Measurements from ENCODE around the gene NLN.

Gene NLN

DNA sequence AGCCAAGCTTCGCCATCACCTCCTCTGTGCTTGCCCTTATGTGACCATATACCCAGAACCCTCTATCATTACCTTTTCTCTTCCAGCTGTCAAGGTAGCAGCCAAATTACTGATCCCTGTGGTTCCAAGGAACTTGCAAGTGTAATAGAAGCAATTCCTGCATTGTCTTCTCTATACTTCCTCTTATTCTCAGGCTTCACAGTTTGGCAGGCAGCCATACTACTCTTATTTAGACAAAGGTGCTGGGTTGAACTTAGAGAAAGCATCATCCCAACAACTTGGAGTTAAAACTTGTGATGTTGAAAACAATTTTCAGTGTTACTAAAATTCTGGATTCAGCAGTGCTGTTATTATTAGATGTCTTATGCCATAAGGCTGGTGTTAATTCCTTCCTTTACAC, 93.2 kb downstream of the NLN start:
- H3K4me3 ChIP-seq (ENCODE audit: low read length, poor library complexity, severe bottlenecking), result no peak overlapping the region

DNA sequence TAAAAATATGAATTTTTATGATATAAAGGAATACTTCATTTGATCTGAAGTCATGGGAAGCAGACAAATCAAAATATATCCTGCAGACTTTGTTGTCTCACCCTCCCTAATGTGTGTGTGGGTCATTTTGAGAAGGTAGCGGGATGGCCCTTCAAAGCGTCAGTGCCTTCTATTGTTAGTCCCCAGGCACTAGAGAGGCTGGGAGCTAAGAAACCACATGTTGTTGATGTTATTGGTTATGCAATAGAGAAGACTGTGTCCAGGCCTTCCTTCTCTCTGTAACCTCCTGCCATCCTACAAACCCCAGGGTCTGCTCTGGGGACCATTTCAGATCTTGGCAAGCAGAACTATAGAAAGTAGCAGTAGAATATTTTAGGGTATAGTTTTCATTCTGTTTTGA, 94.7 kb downstream of the NLN start:
- no peaks in the 10 kb centered on the region for H3K27me3 ChIP-seq (ENCODE audit: insufficient read depth, low read length, poor library complexity, severe bottlenecking)
- TF ChIP-seq, protein P1, sequence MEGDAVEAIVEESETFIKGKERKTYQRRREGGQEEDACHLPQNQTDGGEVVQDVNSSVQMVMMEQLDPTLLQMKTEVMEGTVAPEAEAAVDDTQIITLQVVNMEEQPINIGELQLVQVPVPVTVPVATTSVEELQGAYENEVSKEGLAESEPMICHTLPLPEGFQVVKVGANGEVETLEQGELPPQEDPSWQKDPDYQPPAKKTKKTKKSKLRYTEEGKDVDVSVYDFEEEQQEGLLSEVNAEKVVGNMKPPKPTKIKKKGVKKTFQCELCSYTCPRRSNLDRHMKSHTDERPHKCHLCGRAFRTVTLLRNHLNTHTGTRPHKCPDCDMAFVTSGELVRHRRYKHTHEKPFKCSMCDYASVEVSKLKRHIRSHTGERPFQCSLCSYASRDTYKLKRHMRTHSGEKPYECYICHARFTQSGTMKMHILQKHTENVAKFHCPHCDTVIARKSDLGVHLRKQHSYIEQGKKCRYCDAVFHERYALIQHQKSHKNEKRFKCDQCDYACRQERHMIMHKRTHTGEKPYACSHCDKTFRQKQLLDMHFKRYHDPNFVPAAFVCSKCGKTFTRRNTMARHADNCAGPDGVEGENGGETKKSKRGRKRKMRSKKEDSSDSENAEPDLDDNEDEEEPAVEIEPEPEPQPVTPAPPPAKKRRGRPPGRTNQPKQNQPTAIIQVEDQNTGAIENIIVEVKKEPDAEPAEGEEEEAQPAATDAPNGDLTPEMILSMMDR (conservative IDR thresholded peaks at IDR 0.05; ENCODE audit: low read length), result no peak
- no peak for TF ChIP-seq EZH2phosphoT487 (IDR thresholded peaks at IDR 0.05; ENCODE audit: borderline replicate concordance)
- no peaks in the 10 kb centered on the region for H3K79me2 ChIP-seq (ENCODE audit: insufficient read depth, low read length)
- H3F3A ChIP-seq (ENCODE audit: low read depth), result no peaks in the 10 kb centered on the region
- H3K4me1 ChIP-seq (ENCODE audit: insufficient read depth, low read length, poor library complexity, severe bottlenecking), result peaks cover 10% of the 10 kb centered on the region
- H3K36me3 ChIP-seq (ENCODE audit: insufficient read depth, low read length), result no peaks in the 10 kb centered on the region
- H4K20me1 ChIP-seq (ENCODE audit: insufficient read depth, low read length, poor library complexity, severe bottlenecking), result no peaks in the 10 kb centered on the region
- no peak overlapping the region for H3K9ac ChIP-seq (ENCODE audit: low read depth, low read length, poor library complexity, severe bottlenecking)
- H3K9me2 ChIP-seq (replicated peaks; ENCODE audit: low read depth, low read length), result no peaks in the 10 kb centered on the region
- H3K4me3 ChIP-seq (ENCODE audit: low read length, poor library complexity, severe bottlenecking), result no peak overlapping the region
- H2AFZ ChIP-seq (ENCODE audit: low read length), result no peak overlapping the region
- H3K9me3 ChIP-seq (ENCODE audit: insufficient read depth, low read depth, low read length), result no peaks in the 10 kb centered on the region
- no peak overlapping the region for H3K4me2 ChIP-seq (ENCODE audit: low read depth, low read length, poor library complexity, severe bottlenecking)

More for the DNA sequence above, 93.2 kb downstream of the NLN start:
- H3K9me2 ChIP-seq (replicated peaks; ENCODE audit: low read depth, low read length), result no peaks in the 10 kb centered on the region
- no peaks in the 10 kb centered on the region for H3K27me3 ChIP-seq (ENCODE audit: insufficient read depth, low read length, poor library complexity, severe bottlenecking)
- H3K36me3 ChIP-seq (ENCODE audit: insufficient read depth, low read length), result no peaks in the 10 kb centered on the region; the same call in 1 of the 2 replicates
- no peaks in the 10 kb centered on the region for H3K9me3 ChIP-seq (ENCODE audit: insufficient read depth, low read depth, low read length)
- TF ChIP-seq, protein P1 (conservative IDR thresholded peaks at IDR 0.05; ENCODE audit: low read length), result no peak
- H3K9ac ChIP-seq (ENCODE audit: low read depth, low read length, poor library complexity, severe bottlenecking), result no peak overlapping the region
- H3K4me1 ChIP-seq (ENCODE audit: insufficient read depth, low read length, poor library complexity, severe bottlenecking), result peaks cover 9% of the 10 kb centered on the region
- H4K20me1 ChIP-seq (ENCODE audit: insufficient read depth, low read length, poor library complexity, severe bottlenecking), result no peaks in the 10 kb centered on the region
- H3F3A ChIP-seq (ENCODE audit: low read depth), result no peaks in the 10 kb centered on the region
- H3K4me2 ChIP-seq (ENCODE audit: low read depth, low read length, poor library complexity, severe bottlenecking), result no peak overlapping the region
- no peaks in the 10 kb centered on the region for H3K79me2 ChIP-seq (ENCODE audit: insufficient read depth, low read length)
- no peak overlapping the region for H2AFZ ChIP-seq (ENCODE audit: low read length)

DNA sequence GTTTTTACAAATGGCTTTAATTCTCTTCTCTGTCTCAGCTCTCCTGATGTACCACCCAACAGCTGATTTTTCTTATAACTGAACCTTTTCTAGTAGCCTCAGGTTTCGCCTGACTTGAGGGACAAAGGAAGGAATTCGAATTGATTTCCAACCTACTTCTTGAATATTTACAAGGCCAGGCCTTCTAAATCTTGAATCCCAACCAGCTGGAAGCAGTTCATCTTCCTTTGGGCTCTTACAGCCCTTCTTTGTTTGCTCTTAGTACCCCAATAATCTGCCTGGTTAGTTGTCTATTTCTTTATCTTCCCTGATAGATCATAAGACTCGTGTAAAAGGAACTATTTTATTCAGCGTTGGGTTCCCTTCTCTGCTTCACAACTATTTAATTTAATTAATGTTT, 95.9 kb downstream of the NLN start:
- Histone ChIP-seq H3K79me2 (ENCODE audit: insufficient read depth, low read length) (no peaks in the 10 kb centered on the region), H2AFZ (ENCODE audit: low read length) (no peak overlapping the region), H3K4me1 (ENCODE audit: insufficient read depth, low read length, poor library complexity, severe bottlenecking) (peaks cover 10% of the 10 kb centered on the region), H3K36me3 (ENCODE audit: insufficient read depth, low read length) (no peaks in the 10 kb centered on the region), H3K9me3 (ENCODE audit: insufficient read depth, low read depth, low read length) (no peaks in the 10 kb centered on the region), H3F3A (ENCODE audit: low read depth) (no peaks in the 10 kb centered on the region), H3K9me2 (replicated peaks; ENCODE audit: low read depth, low read length) (no peaks in the 10 kb centered on the region), H4K20me1 (ENCODE audit: insufficient read depth, low read length, poor library complexity, severe bottlenecking) (no peaks in the 10 kb centered on the region), H3K4me2 (ENCODE audit: low read depth, low read length, poor library complexity, severe bottlenecking) (no peak overlapping the region), H3K9ac (ENCODE audit: low read depth, low read length, poor library complexity, severe bottlenecking) (no peak overlapping the region), H3K4me3 (ENCODE audit: low read length, poor library complexity, severe bottlenecking) (no peak overlapping the region), H3K27me3 (ENCODE audit: insufficient read depth, low read length, poor library complexity, severe bottlenecking) (no peaks in the 10 kb centered on the region)
- TF ChIP-seq EZH2phosphoT487 (IDR thresholded peaks at IDR 0.05; ENCODE audit: borderline replicate concordance), result no peak
- TF ChIP-seq, protein P1 (conservative IDR thresholded peaks at IDR 0.05; ENCODE audit: low read length), result no peak
